ENCODE results near the gene CARD16.

GRCh38 chr11:105054723-105055493, 9.8 kb upstream of the CARD16 start:
- TF ChIP-seq CTCF (IDR thresholded peaks at IDR 0.05) (no peak), POLR2AphosphoS5 (IDR thresholded peaks at IDR 0.05) (no peak)

All from sigmoid colon (tissue), 4 donors.